ENCODE measurements around the gene HMGN2.
"Not testable (repeated sequence)": the region's sequence is repeated elsewhere in the genome, so short reads cannot be mapped to it uniquely, and the experiment has no call there.

HMGN2 gene

DNA sequence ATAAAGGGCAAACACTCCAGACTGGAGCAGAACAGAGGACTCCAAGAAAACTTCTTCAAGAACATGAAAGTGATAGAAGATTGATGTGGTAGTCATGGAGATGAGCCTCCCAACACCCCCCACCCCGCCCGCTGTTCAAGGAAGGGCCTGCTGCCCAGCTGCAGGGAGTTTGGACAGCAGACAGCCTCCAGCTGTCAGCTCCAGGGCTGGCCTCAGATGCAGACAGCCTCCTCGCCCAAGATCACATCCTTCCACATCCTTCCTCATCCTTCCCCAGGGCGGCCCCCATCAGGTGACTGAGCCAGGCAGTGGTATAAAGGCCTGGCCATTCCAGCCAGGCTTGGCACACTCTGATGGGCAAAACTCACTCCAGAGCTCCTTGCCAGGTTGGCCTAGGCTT lies 24.6 kb downstream of the HMGN2 start:
- TF ChIP-seq ZNF274 (IDR thresholded peaks at IDR 0.05; ENCODE audit: low read depth, low read length), result no peak
- no peak overlapping the region for H3K4me3 ChIP-seq (ENCODE audit: low read length)

DNA sequence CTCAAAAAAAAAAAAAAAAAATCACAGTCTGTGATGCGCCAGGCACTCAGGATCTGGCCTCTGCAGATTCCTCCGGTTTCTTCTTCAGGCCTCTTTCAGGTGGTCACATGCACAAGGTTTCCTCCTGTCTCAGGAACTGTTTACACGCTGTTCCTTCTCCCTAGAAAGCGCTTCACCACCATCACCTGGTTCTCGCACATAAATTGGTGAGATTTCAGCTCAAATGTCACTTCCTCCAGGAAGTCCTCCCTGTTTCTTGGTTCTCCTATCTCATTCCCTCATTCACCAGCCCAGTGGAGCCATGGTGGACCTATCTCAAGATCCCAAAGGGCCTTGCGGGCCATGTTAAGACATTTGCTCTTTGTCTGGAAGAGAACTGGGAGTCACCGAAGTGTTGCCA lies 26.7 kb downstream of the HMGN2 start:
- no peak overlapping the region for H3K4me3 ChIP-seq (ENCODE audit: low read length)
- TF ChIP-seq ZNF274 (IDR thresholded peaks at IDR 0.05; ENCODE audit: low read depth, low read length), result no peak

DNA sequence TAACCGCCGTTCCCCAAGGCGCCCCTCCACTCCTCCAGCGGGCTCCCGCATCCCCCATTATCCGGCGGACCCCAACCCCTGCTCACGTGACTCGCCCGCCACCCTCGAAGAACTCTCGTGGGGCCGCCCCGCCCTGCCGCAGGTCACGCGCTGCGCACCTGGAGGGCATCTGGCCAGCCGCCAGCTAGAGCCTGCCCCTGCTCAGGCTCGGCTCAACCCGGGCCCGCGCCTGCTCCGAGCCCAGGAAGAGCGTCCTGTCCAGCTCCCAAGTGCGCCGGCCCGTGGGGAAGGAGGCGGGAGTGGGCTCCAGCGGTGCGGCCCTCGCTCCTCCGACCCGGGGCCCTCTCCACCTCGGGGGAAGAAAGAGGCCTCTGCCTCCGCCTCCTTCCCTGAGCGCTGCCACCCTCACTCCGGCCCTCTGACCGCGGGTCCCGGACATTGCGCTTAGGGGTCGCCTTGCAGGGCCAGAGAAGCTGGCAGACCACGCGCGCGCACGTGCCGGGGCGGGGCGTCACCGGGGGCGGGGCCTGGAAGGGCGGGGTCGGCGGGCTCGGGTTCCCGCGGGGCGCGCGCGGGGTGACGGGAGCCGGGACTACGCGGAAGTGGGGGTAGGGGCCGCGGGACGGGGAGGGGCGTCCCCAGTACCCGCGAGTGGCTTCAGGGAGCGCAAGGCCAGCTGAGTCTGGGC lies 28.4 kb downstream of the HMGN2 start:
- no peak for TF ChIP-seq ZNF274 (IDR thresholded peaks at IDR 0.05; ENCODE audit: low read depth, low read length)
- peak overlapping the region; percentile 73 for H3K4me3 ChIP-seq (ENCODE audit: low read length)

DNA sequence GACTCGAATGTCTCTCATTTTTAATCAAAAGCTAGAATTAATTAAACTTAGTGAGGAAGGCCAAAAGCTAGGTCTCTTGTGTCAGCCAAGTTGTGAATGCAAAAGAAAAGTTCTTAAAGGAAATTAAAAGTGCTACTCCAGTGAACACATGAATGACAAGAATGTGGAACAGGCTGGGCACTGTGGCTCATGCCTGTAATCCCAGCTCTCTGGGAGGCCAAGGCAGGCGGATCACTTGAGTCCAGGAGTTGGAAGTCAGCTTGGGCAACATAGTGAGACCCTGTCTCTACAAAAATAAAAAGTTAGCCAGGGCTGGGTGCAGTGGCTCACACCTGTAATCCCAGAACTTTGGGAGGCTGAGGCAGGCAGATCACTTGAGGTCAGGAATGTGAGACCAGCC lies 38.5 kb downstream of the HMGN2 start:
- not testable (repeated sequence) for H3K4me3 ChIP-seq (ENCODE audit: low read length)

DNA sequence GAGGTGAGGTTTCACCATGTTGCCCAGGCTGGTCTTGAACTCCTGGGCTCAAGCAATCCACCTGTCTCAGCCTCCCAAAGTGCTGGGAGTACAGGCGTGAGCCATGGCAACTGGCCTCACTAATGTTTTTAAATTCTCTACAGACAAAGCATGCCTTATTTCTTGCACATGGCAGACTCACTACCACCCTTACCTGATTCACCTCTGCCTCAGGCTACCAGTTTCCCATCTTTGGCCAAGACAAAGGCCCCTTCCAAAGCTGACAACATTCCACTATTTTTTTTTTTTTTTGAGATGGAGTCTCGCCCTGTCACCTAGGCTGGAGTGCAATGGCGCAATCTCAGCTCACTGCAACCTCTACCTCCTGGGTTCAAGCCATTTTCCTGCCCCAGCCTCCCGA lies 43.6 kb downstream of the HMGN2 start:
- not testable (repeated sequence) for H3K4me3 ChIP-seq (ENCODE audit: low read length)

DNA sequence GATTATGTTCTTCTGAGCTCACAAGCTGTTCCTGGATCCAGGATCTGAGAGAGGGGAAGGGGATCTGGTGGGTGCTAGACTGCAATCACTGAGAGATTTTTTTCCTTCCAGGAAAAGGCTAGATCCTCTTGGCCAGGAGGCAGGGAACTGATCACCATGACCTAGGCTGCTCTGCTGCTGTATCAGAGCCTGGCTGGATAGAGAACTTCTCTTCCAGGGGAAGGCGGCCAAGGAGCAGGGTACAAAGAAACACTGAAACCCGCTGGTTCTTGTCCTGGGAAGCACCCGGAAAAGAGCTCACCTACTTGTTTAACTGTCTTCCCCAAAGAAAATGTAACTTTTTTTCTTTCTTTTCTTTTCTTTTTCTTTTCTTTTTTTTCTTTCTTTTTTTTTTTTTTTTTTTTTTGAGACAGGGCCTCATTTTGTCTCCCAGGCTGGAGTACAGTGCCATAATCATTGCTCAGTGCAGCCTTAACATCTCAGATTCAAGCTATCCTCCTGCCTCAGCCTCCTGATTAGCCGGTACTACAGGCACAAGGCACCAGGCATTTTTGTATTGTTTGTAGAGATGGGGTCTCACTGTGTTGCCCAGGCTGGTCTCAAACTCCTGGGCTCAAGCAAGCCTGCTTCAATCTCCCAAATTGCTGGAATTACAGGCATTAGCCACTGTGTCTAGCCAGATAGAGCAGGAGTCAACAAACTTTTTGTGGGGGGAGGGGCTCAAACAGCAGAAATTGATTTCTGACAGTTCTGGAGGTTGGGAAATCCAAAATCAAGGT lies 44.9 kb downstream of the HMGN2 start:
- H3K4me3 ChIP-seq (ENCODE audit: low read length), result no peak overlapping the region
- no peak for TF ChIP-seq ZNF274 (IDR thresholded peaks at IDR 0.05; ENCODE audit: low read depth, low read length)

- no peak overlapping the region for H3K4me3 ChIP-seq (ENCODE audit: low read length)
- TF ChIP-seq ZNF274 (IDR thresholded peaks at IDR 0.05; ENCODE audit: low read depth, low read length), result no peak
Observed at GRCh38 chr1:26517766-26518049, 45.5 kb downstream of the HMGN2 start.

- H3K4me3 ChIP-seq (ENCODE audit: low read length), result no peak overlapping the region
- no peak for TF ChIP-seq ZNF274 (IDR thresholded peaks at IDR 0.05; ENCODE audit: low read depth, low read length)
Observed at GRCh38 chr1:26518355-26518754, 46.1 kb downstream of the HMGN2 start.

GRCh38 chr1:26520339-26520738 lies 48.1 kb downstream of the HMGN2 start:
- no peak for TF ChIP-seq ZNF274 (IDR thresholded peaks at IDR 0.05; ENCODE audit: low read depth, low read length)
- no peak overlapping the region for H3K4me3 ChIP-seq (ENCODE audit: low read length)

DNA sequence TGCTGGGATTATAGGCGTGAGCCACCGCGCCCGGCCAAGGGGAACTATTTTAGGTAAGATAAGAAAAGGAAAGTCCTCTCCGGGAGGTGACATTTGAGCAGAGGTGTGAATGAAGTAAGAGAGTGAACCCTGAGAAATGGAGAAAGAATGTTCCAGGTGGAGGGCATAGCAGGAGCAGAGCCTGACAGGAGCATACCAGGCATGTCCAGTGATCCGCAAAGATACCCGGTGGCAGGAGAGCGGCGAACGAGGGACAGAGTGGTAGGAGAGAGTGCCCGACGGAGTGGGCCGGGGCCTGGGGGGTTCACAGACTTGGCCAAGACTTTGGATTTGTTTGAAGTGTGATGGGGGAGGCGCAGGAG lies 49.4 kb downstream of the HMGN2 start:
- no peak overlapping the region for H3K4me3 ChIP-seq (ENCODE audit: low read length)
- TF ChIP-seq ZNF274 (IDR thresholded peaks at IDR 0.05; ENCODE audit: low read depth, low read length), result no peak

GRCh38 chr1:26522073-26522472 lies 49.8 kb downstream of the HMGN2 start:
- H3K4me3 ChIP-seq (ENCODE audit: low read length), result no peak overlapping the region
- no peak for TF ChIP-seq ZNF274 (IDR thresholded peaks at IDR 0.05; ENCODE audit: low read depth, low read length)

GRCh38 chr1:26524181-26524580 lies 51.9 kb downstream of the HMGN2 start:
- TF ChIP-seq ZNF274 (IDR thresholded peaks at IDR 0.05; ENCODE audit: low read depth, low read length), result no peak
- H3K4me3 ChIP-seq (ENCODE audit: low read length), result no peak overlapping the region
